H9 (cell line): Measurements from ENCODE around the gene ATP6V0E1. TPM values are rescaled to one million over a fixed set of nuclear protein-coding genes. Genes with fewer than 3 reads are reported as not detected.

Experiments
- DNase-seq: peaks from one replicate; pipeline ENCODE4 v3.0.0-alpha.2; 2017
- H2AFZ ChIP-seq: one replicate; pipeline ENCODE4 v1.6.1; 2013; ENCODE audit warnings: mild to moderate bottlenecking, low read length, control low read depth, moderate library complexity
- H2AK5ac ChIP-seq: 2 replicates; pipeline ENCODE4 v1.6.1; 2013; ENCODE audit warnings: low read length, control low read depth, mixed read lengths; ENCODE audit not compliant: insufficient read length
- H2BK120ac ChIP-seq: one replicate; pipeline ENCODE4 v1.6.1; 2013; ENCODE audit warnings: low read depth, mild to moderate bottlenecking, low read length, control low read depth, inconsistent platforms; ENCODE audit not compliant: poor library complexity, severe bottlenecking
- H2BK12ac ChIP-seq: 2 replicates; pipeline ENCODE4 v1.6.1; 2013; ENCODE audit warnings: low read length, control low read depth, mixed read lengths, low read depth; ENCODE audit not compliant: insufficient read length
- H2BK15ac ChIP-seq: 2 replicates; pipeline ENCODE4 v1.6.1; 2013; ENCODE audit warnings: low read depth, low read length, control low read depth
- H2BK20ac ChIP-seq: one replicate; pipeline ENCODE4 v1.6.1; 2013; ENCODE audit warnings: low read depth, mild to moderate bottlenecking, low read length, control low read depth, inconsistent platforms; ENCODE audit not compliant: poor library complexity, severe bottlenecking
- H2BK5ac ChIP-seq: 2 replicates; pipeline ENCODE4 v1.6.1; 2013; ENCODE audit warnings: low read length, control low read depth, mixed read lengths; ENCODE audit not compliant: insufficient read length
- H3K14ac ChIP-seq: 2 replicates; pipeline ENCODE4 v1.6.1; 2013; ENCODE audit warnings: low read length, control low read depth; ENCODE audit not compliant: insufficient read depth
- H3K18ac ChIP-seq: 2 replicates; pipeline ENCODE4 v1.6.1; 2013; ENCODE audit warnings: low read depth, mild to moderate bottlenecking, mixed read lengths, low read length, control low read depth; ENCODE audit not compliant: insufficient read length
- H3K23ac ChIP-seq: 2 replicates; pipeline ENCODE4 v1.6.1; 2013; ENCODE audit warnings: low read length, control low read depth, mixed read lengths, low read depth; ENCODE audit not compliant: insufficient read length
- H3K23me2 ChIP-seq: 2 replicates; pipeline ENCODE4 v1.6.1; 2013; ENCODE audit warnings: low read depth, mild to moderate bottlenecking, mixed read lengths, low read length, control low read depth; ENCODE audit not compliant: insufficient read length, poor library complexity, severe bottlenecking
- H3K27ac ChIP-seq: 2 replicates; pipeline ENCODE4 v1.5.1; 2013; ENCODE audit warnings: low read length, control low read depth, mixed read lengths, low read depth; ENCODE audit not compliant: insufficient read length
- H3K27me3 ChIP-seq: 2 replicates; pipeline ENCODE4 v1.6.1; 2013; ENCODE audit warnings: low read length, control low read depth, inconsistent platforms; ENCODE audit not compliant: insufficient read depth
- H3K4ac ChIP-seq: 2 replicates; pipeline ENCODE4 v1.6.1; 2013; ENCODE audit warnings: low read depth, mild to moderate bottlenecking, control low read depth, inconsistent platforms, low read length, moderate library complexity
- H3K4me1 ChIP-seq: 2 replicates; pipeline ENCODE4 v1.6.1; 2013; ENCODE audit warnings: low read length, control low read depth, inconsistent platforms; ENCODE audit not compliant: insufficient read depth
- H3K4me2 ChIP-seq: 2 replicates; pipeline ENCODE4 v1.6.1; 2013; ENCODE audit warnings: low read length, control low read depth, mixed read lengths; ENCODE audit not compliant: insufficient read length, insufficient read depth
- H3K56ac ChIP-seq: 2 replicates; pipeline ENCODE4 v1.6.1; 2013; ENCODE audit warnings: low read depth, mild to moderate bottlenecking, mixed read lengths, low read length, control low read depth; ENCODE audit not compliant: insufficient read length
- H3K79me1 ChIP-seq: 2 replicates; pipeline ENCODE4 v1.6.1; 2013; ENCODE audit warnings: low read depth, mild to moderate bottlenecking, moderate library complexity, low read length, control low read depth, inconsistent platforms; ENCODE audit not compliant: insufficient read depth, poor library complexity, severe bottlenecking
- H3K79me2 ChIP-seq: 2 replicates; pipeline ENCODE4 v1.6.1; 2013; ENCODE audit warnings: low read length, control low read depth, inconsistent platforms; ENCODE audit not compliant: insufficient read depth
- H3K9ac ChIP-seq: 2 replicates; pipeline ENCODE4 v1.6.1; 2013; ENCODE audit warnings: low read length, control low read depth, mixed read lengths; ENCODE audit not compliant: insufficient read length; ENCODE audit errors: extremely low read depth
- H3K9me3 ChIP-seq: one replicate; pipeline ENCODE4 v1.6.1; 2013; ENCODE audit warnings: low read depth, low read length, inconsistent platforms; ENCODE audit not compliant: control insufficient read depth
- H3T11ph ChIP-seq: one replicate; pipeline ENCODE4 v1.6.1; 2013; ENCODE audit warnings: mild to moderate bottlenecking, low read length, control low read depth, inconsistent platforms
- H4K20me1 ChIP-seq: one replicate; pipeline ENCODE4 v1.6.1; 2013; ENCODE audit not compliant: control insufficient read depth, insufficient read length, insufficient read depth
- H4K5ac ChIP-seq: 2 replicates; pipeline ENCODE4 v1.6.1; 2013; ENCODE audit warnings: low read depth, mild to moderate bottlenecking, mixed read lengths, low read length, control low read depth; ENCODE audit not compliant: insufficient read length
- H4K8ac ChIP-seq: replicated peaks from 2 replicates; pipeline ENCODE4 v1.6.1; 2013; ENCODE audit warnings: low read length, control low read depth, mixed read lengths, low read depth; ENCODE audit not compliant: insufficient read length
- H4K91ac ChIP-seq: 2 replicates; pipeline ENCODE4 v1.6.1; 2013; ENCODE audit warnings: low read depth, mild to moderate bottlenecking, moderate library complexity, mixed read lengths, low read length, control low read depth; ENCODE audit not compliant: insufficient read length
- H3K27ac Mint-ChIP-seq, 3 experiments: 2 replicates in 2 of 3; 3 replicates in 1 of 3; pipeline ENCODE4 v1.8.0; 2020 to 2021; ENCODE audit warnings: mixed read lengths in 3 of 3, mild to moderate bottlenecking in 1 of 3, moderate library complexity in 1 of 3
- H3K27me3 Mint-ChIP-seq: 2 replicates; pipeline ENCODE4 v1.8.0; 2021; ENCODE audit warnings: low read depth, mild to moderate bottlenecking, moderate library complexity, mixed read lengths
- H3K36me3 Mint-ChIP-seq, 3 experiments: 2 replicates in 2 of 3; 3 replicates in 1 of 3; pipeline ENCODE4 v1.8.0; 2020 to 2021; ENCODE audit warnings: low read depth in 3 of 3, mixed read lengths in 3 of 3; ENCODE audit not compliant: insufficient read depth in 1 of 3
- H3K4me1 Mint-ChIP-seq, 2 experiments: 2 replicates each; pipeline ENCODE4 v1.8.0; 2020; ENCODE audit warnings: mixed read lengths in 2 of 2
- H3K4me3 Mint-ChIP-seq, 2 experiments: 2 replicates in 1 of 2; 3 replicates in 1 of 2; pipeline ENCODE4 v1.8.0; 2020 to 2021; ENCODE audit warnings: mild to moderate bottlenecking in 2 of 2, mixed read lengths in 2 of 2, moderate library complexity in 1 of 2
- H3K9me3 Mint-ChIP-seq, 2 experiments: 2 replicates in 1 of 2; 3 replicates in 1 of 2; pipeline ENCODE4 v1.8.0; 2020; ENCODE audit warnings: mild to moderate bottlenecking in 2 of 2, mixed read lengths in 2 of 2, moderate library complexity in 1 of 2
- CTCF ChIP-seq: fragments of 200-600 bp; sonication (generic); conservative IDR thresholded peaks from 3 replicates; pipeline ENCODE4 v1.8.0; 2021; ENCODE audit warnings: antibody characterized with exemption, mild to moderate bottlenecking
- WGBS: extraction: QIAGEN DNeasy Blood & Tissue Kit; methylation state at CpG from one replicate; pipeline ENCODE4 v1.1.7; 2013; ENCODE audit warnings: missing lambda C conversion rate, low lambda C conversion rate, mixed read lengths; ENCODE audit not compliant: insufficient read length; ENCODE audit errors: extremely low coverage; 5-methylcytosine and 5-hydroxymethylcytosine counted together
- total RNA-seq: library from RNA; stranded (reverse); gene quantifications from 2 replicates; pipeline ENCODE4 v1.2.1, GENCODE V29; 2021

Gene ATP6V0E1
- total RNA-seq, 1 experiment from 2014 or later: 101 TPM

- no peaks in the 10 kb centered on the region for H3K27me3 Mint-ChIP-seq
- H3K4me1 Mint-ChIP-seq: peaks cover 17 to 19% of the 10 kb centered on the region in 2 experiments
- Histone ChIP-seq H3K18ac (no peak overlapping the region), H2AK5ac (no peak overlapping the region), H2AFZ (no peak overlapping the region), H3K4me2 (no peak overlapping the region), H3K14ac (no peak overlapping the region), H3K4me1 (peaks cover 5% of the 10 kb centered on the region; the same call in 1 of the 2 replicates), H3K9me3 (no peaks in the 10 kb centered on the region), H4K8ac (no peak overlapping the region), H3K79me2 (peaks cover 5% of the 10 kb centered on the region; the same call in 1 of the 2 replicates), H2BK120ac (no peak overlapping the region), H3K4ac (no peak overlapping the region), H3K23ac (no peak overlapping the region), H3T11ph (no peak overlapping the region), H3K9ac (no peak overlapping the region), H2BK12ac (no peak overlapping the region), H2BK20ac (no peak overlapping the region), H4K91ac (no peak overlapping the region), H2BK5ac (no peak overlapping the region), H2BK15ac (no peak overlapping the region), H4K5ac (no peak overlapping the region), H3K27ac (no peak overlapping the region), H3K27me3 (no peaks in the 10 kb centered on the region), H4K20me1 (no peaks in the 10 kb centered on the region), H3K56ac (no peak overlapping the region), H3K23me2 (no peaks in the 10 kb centered on the region), H3K79me1 (no peaks in the 10 kb centered on the region)
- no peaks in the 10 kb centered on the region for H3K9me3 Mint-ChIP-seq
- H3K27ac Mint-ChIP-seq: no peak overlapping the region
- no peak overlapping the region for H3K4me3 Mint-ChIP-seq
- no peak for DNase-seq
- no peak for TF ChIP-seq CTCF
- no CpG with 5 or more reads among the region's 4 CpGs for WGBS
- no peaks in the 10 kb centered on the region; a peak in 1 of 7 replicates for H3K36me3 Mint-ChIP-seq
These were observed 28.0 kb downstream of the ATP6V0E1 start for GRCh38 chr5:173011566-173011965.
